GM19324 (cell line): ENCODE data around the gene CEP192.
"Not testable (repeated sequence)": the region's sequence is repeated elsewhere in the genome, so short reads cannot be mapped to it uniquely, and the experiment has no call there.

Source experiments
- ATAC-seq: cut with Tn5 transposase; IDR thresholded peaks from one replicate; pipeline ENCODE4 v1.9.1; 2021; ENCODE audit warnings: mild to moderate bottlenecking, moderate library complexity; ENCODE audit not compliant: unreplicated experiment, low FRiP score

Gene CEP192, protein sequence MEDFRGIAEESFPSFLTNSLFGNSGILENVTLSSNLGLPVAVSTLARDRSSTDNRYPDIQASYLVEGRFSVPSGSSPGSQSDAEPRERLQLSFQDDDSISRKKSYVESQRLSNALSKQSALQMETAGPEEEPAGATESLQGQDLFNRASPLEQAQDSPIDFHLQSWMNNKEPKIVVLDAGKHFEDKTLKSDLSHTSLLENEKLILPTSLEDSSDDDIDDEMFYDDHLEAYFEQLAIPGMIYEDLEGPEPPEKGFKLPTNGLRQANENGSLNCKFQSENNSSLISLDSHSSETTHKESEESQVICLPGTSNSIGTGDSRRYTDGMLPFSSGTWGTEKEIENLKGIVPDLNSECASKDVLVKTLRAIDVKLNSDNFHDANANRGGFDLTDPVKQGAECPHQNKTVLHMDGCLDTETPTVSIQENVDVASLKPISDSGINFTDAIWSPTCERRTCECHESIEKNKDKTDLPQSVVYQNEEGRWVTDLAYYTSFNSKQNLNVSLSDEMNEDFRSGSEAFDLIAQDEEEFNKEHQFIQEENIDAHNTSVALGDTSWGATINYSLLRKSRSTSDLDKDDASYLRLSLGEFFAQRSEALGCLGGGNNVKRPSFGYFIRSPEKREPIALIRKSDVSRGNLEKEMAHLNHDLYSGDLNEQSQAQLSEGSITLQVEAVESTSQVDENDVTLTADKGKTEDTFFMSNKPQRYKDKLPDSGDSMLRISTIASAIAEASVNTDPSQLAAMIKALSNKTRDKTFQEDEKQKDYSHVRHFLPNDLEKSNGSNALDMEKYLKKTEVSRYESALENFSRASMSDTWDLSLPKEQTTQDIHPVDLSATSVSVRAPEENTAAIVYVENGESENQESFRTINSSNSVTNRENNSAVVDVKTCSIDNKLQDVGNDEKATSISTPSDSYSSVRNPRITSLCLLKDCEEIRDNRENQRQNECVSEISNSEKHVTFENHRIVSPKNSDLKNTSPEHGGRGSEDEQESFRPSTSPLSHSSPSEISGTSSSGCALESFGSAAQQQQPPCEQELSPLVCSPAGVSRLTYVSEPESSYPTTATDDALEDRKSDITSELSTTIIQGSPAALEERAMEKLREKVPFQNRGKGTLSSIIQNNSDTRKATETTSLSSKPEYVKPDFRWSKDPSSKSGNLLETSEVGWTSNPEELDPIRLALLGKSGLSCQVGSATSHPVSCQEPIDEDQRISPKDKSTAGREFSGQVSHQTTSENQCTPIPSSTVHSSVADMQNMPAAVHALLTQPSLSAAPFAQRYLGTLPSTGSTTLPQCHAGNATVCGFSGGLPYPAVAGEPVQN (N-terminal part only)

DNA sequence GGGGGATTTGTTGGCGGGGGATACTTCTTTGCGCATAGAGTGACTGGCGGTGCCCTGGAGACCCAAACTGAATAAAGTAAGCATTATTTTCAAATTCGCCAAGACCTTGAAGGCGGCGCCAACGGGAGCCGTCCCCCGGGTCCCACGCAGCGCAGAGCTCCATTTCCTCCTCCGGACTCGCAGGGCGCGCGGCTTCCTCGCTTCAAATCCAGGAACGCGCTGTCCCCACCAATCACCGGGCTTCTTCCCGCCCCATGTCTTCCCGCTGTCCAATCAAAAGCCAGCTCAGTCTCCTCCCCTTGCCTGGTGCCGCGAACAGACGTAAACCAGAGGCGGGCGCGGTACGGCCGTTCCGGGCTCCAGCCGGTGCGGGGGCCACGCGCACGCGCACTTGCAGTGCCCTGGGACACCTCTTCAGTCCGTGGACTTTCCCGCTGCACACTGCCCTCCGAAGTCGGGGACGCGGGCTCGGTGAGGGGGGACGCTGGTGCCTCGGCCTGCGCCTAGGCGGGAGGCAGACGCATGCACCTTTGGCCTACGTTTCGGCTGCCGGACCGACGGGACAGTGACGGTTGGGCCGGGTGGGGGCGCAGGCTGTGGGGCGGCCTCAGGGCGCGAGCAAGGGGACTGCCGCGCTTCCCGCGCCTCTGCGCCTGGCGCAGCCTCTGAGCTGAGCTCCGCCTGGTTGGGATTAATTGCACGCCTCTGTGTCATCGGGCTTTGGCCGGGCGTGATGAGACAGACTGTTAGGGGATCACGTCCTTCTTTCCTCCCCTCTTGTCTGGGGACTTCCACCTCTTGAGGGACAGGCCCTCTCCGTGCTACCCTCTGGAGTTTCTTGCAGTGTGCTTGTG, at the start of gene CEP192:
Gene CEP192 (plus strand): TSS at position 396 of the 854 bp plus-strand sequence. CDS start 8,063 bp downstream, outside the sequence.
- ATAC-seq = peak; percentile 94

DNA sequence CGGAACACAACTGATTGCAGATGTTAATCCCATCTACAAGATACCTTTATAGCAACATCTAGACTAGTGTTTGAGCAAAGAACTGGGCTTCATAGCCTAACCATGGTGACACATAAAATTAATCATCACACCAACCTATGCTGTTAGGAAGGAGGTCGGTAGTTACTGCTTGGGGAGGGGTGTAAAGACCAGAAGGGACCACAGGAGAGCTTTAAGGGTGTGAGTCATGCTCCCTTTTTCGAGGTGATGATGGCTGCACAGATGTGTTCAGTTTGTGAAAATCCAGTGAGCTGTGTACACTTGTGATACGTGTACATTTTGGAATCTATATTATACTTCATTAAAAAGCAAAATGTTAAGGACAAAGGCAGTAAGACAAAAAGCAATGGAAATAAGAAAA, 47.9 kb upstream of the CEP192 start:
- no peak for ATAC-seq

DNA sequence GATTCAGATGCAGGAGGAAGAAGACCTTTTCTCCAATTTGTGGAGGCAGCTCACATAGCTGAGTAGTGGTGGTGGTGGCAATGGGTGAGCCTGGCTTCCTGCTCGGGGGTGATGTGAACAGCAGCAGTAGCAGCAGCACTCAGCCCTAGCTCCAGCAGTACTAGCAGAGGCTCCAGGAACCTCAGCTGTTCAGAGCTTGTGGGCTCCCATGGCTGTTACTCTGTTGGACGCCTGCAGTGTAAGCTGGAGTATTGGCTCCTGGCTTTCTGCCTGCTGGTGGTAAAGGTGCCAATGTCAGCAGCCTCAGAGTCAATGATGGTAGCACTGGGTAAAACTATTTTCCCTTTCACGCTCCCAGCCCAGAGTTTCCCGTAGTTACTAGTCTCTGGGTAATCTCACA, 46.5 kb upstream of the CEP192 start:
- no peak for ATAC-seq

DNA sequence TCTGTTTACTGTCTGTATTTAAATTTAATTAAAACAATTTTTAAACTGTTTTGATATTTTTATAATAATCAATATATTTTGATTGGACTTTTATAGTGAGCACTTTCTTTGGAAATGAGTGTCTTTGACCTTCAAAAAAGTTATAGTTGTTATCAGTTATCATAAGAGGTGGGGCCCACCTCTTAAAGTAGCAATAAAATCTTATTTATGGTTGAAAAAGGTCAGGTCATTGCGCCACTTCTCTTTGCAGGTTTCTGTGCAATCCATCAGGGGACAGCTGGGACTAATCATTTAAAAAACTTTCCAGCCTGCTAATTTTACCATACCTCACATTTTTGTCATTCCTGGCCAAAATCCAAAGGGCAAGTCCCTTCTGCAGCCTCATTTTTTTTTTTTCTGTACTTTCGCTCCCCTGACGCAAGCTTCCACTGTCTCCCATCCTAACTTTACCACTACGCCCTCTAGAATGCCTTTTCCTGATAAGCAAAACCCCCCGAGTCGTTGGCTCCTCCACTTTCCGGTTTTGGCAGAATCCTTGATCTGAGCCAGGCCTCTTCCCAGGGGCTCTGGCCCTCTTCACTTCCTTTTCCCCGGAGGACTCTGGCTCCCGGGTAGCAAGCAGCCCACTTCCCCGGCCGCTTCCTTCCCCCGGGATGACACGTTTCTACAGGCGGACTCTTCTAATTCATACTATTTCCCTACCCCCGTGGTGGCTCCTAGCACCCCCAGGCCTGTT, 44.4 kb upstream of the CEP192 start:
- ATAC-seq = no peak

DNA sequence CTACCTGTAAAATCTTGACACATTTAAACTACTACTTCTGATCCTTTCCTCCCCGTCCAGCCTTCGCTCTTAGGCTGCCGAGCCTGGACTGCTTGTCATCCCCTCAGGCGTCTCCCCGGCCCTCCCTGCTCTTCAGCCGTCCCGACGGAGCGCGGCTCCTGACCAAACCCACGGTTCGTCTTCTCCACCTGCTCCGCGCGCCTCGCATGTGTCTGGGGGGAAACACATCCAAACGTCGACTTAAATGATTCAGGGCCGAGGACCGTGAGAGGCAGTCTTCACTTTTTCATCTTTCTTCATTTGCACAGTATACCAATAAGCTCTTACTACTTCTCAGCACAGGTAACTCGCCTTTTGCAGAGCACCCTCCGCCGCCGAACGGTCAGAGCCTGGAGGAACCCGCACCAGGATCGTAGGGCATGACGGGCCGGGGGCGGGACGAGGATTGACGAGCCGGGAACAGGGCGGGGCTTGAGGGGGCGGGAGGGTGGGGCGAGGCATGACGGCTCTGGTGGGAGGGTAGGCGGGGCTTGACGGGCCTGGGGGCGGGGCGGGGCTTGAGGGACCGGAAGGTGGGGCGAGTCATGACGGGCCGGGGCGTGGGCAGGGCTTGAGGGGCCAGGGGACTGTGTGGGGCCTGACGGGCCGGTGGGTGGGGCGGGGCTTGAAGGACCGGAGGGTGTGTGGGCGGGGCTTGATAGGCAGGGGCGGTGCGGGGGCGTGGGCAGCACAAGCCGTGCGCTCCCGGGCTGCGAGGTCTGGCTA, 43.7 kb upstream of the CEP192 start, which contains the start of gene SEH1L:
Gene SEH1L (plus strand): TSS at position 727 of the 765 bp plus-strand sequence. CDS start 111 bp downstream, outside the sequence.
- ATAC-seq = peak; percentile 88

DNA sequence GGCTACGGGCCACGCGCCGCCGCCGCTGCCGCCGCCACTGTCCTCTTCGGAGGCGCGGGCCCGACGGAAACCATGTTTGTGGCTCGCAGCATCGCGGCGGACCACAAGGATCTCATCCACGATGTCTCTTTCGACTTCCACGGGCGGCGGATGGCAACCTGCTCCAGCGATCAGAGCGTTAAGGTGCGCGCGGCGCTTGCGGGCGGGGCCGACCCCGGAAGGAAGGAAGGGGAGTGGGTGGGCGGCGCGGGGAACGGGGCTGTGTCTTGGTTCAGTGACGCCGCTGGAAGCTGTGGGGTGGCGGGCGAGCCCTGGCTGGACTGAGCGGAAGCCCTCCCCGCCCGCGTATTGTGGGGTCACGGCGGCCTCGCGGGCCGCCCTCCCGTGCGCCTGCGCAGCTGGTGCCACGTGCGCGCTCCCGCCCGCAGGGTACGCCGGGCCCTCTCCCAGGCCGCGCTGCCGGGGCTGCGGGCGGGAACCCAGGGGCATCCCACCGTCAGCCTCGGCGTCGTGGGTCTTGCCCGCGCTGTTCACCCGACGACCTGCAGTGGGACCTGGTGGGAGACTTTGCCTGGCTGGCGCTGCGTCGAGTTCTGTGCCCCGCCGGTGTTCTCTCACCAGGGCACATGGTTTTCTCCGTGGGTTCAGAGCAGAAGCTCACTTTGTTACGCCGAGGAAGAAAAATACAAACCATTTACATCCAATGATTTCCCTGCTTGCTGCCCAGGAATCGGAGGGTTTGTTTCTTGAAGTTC, 42.9 kb upstream of the CEP192 start:
- peak; percentile 88 for ATAC-seq

- no peak for ATAC-seq
Observed at GRCh38 chr18:12958478-12958877, 32.7 kb upstream of the CEP192 start.

GRCh38 chr18:12960395-12960794, 30.8 kb upstream of the CEP192 start:
- ATAC-seq = no peak

DNA sequence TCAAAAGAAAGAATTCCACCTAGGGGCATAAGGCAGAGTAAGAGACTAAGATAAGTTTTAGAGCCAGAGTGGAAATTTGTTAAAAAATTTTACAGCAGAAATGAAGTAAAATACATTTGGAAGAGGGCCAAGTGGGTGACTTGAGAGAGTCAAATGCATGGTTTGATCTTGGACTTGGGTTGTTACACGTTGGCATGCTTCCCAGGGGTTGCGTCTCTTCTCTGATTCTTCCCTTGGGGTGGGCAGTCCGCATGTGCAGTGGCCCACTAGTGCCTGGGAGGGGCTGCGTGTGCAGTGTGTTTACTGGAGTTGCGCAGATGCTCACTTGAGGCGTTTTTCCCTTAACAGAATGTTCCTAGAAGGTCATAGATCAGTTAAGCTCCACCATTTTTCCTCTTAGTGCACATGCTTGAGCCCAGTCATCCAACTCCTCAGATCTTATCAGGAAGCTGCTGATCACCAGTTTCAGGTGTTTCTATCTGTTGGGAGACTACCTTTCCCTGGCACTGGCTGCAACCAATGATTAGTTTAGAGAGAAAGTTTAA, 30.2 kb upstream of the CEP192 start:
- ATAC-seq = no peak

DNA sequence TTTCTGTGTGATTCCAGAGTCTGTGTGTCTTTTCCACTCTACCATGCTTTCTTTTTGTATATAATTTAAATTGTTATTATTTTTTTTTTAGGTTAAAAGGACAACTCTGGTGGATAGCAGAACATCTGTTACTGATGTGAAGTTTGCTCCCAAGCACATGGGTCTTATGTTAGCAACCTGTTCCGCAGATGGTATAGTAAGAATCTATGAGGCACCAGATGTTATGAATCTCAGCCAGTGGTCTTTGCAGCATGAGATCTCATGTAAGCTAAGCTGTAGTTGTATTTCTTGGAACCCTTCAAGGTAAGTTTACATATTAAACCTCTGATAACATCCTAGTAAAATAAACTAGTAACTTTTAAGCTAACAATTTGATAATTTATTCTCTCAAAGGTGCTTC, 28.1 kb upstream of the CEP192 start:
- ATAC-seq = no peak

DNA sequence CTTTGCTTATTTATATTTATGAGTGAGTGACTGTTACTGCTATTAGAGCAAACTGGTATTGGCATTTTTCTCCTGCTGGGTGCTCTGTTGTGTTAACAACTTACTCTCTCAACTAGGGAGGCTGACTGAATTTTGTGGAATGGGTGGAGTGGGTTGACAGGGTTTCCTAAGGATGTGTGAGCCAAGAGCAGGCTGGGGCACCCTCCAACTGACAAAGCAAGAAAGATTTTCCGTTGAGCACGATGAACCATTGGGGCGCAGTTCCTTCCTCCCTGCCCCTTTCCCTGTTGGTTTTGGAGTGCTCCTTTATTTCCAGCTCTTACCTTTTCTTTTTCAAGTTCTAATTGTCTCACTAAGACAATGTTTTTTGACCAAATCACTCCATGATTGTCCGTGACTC, 23.0 kb upstream of the CEP192 start:
- no peak for ATAC-seq

- ATAC-seq = no peak
Observed at GRCh38 chr18:12968619-12969018, 22.5 kb upstream of the CEP192 start.

GRCh38 chr18:12973562-12974213, 17.5 kb upstream of the CEP192 start:
- no peak for ATAC-seq

- ATAC-seq = no peak
Observed at GRCh38 chr18:12975488-12975887, 15.7 kb upstream of the CEP192 start.

DNA sequence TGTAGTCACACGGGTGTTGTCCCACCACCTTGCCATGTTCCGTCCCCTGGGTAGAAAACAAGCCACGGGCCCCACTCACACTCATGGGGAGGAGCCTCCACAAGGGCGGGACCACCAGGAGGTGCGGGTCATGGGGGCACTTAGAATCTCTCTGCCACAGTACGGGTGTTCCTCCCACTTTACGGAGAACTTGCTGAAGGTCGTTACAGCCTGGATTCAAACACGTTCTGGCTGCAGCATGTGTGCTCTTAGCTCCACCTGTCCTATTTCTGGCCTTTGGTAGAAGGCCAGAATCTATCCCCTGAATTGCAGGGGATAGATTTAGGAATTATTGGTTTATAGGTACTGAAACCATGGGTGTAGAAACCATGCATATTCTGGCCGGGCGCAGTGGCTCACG, 14.9 kb upstream of the CEP192 start:
- ATAC-seq = no peak

GRCh38 chr18:12980065-12980464, 11.1 kb upstream of the CEP192 start:
- not testable (repeated sequence) for ATAC-seq
